ENCODE data around the gene GMPPA. TPM values are rescaled to one million over a fixed set of nuclear protein-coding genes. Genes with fewer than 3 reads are reported as not detected.

Gene GMPPA
- total RNA-seq, 1 experiment from 2014 or later = 78.1 TPM

- Histone ChIP-seq H3K4me2 (ENCODE audit: low read length) (no peak overlapping the region), H3K27ac (ENCODE audit: low read length) (no peak overlapping the region), H3K9me3 (ENCODE audit: low read length) (no peaks in the 10 kb centered on the region), H3K9me2 (replicated peaks; ENCODE audit: low read length) (no peaks in the 10 kb centered on the region), H2AFZ (ENCODE audit: low read length) (no peak overlapping the region), H3F3A (ENCODE audit: low read length, unreplicated experiment) (no peaks in the 10 kb centered on the region), H3K79me2 (ENCODE audit: low read length) (no peaks in the 10 kb centered on the region), H3K36me3 (ENCODE audit: low read depth, low read length) (no peaks in the 10 kb centered on the region), H3K9ac (ENCODE audit: low read length) (no peak overlapping the region), H3K4me1 (ENCODE audit: insufficient read depth, low read length) (peaks cover 9% of the 10 kb centered on the region), H3K27me3 (ENCODE audit: low read length) (no peaks in the 10 kb centered on the region), H3K4me3 (ENCODE audit: low read length) (no peak overlapping the region), H4K20me1 (ENCODE audit: low read length) (no peaks in the 10 kb centered on the region)
- intact Hi-C loops (cut with micrococcal nuclease) = no loop called here
- no TSS peak for BruUV-seq (replicated peaks)
- DNase-seq (no peak), ATAC-seq (no peak)
- ChIA-PET CTCF (no interaction called here), POLR2A (ENCODE audit: unreplicated experiment) (no interaction called here)
- no peak for TF ChIP-seq CTCF (conservative IDR thresholded peaks at IDR 0.05; ENCODE audit: low read depth, low read length)
- TF ChIP-seq EZH2 (IDR thresholded peaks at IDR 0.05; ENCODE audit: low read length, unreplicated experiment) = no peak
- TF ChIP-seq EZH2phosphoT487 (IDR thresholded peaks at IDR 0.05; ENCODE audit: borderline replicate concordance, low read length) = no peak
These were observed 55.7 kb downstream of the GMPPA start for GRCh38 chr2:219554350-219554749.

GRCh38 chr2:219555956-219556355, 57.3 kb downstream of the GMPPA start:
- no peak overlapping the region for H3K27ac ChIP-seq (ENCODE audit: low read length)
- H3K79me2 ChIP-seq (ENCODE audit: low read length) = no peaks in the 10 kb centered on the region
- ATAC-seq (no peak), DNase-seq (no peak)
- no peak overlapping the region for H3K4me3 ChIP-seq (ENCODE audit: low read length)
- no peak overlapping the region for H2AFZ ChIP-seq (ENCODE audit: low read length)
- POLR2A ChIA-PET (ENCODE audit: unreplicated experiment) = no interaction called here
- H3K27me3 ChIP-seq (ENCODE audit: low read length) = no peaks in the 10 kb centered on the region
- H3K9ac ChIP-seq (ENCODE audit: low read length) = no peak overlapping the region
- H3K36me3 ChIP-seq (ENCODE audit: low read depth, low read length) = no peaks in the 10 kb centered on the region
- H3K9me2 ChIP-seq (replicated peaks; ENCODE audit: low read length) = no peaks in the 10 kb centered on the region
- no peak overlapping the region for H3K4me2 ChIP-seq (ENCODE audit: low read length)
- no peaks in the 10 kb centered on the region for H3F3A ChIP-seq (ENCODE audit: low read length, unreplicated experiment)
- H3K4me1 ChIP-seq (ENCODE audit: insufficient read depth, low read length) = peaks cover 9% of the 10 kb centered on the region
- no peaks in the 10 kb centered on the region for H4K20me1 ChIP-seq (ENCODE audit: low read length)
- no TSS peak for BruUV-seq (replicated peaks)
- no peak for TF ChIP-seq CTCF (conservative IDR thresholded peaks at IDR 0.05; ENCODE audit: low read depth, low read length)
- TF ChIP-seq EZH2 (IDR thresholded peaks at IDR 0.05; ENCODE audit: low read length, unreplicated experiment) = no peak
- TF ChIP-seq EZH2phosphoT487 (IDR thresholded peaks at IDR 0.05; ENCODE audit: borderline replicate concordance, low read length) = no peak
- intact Hi-C loops (cut with micrococcal nuclease) = no loop called here
- H3K9me3 ChIP-seq (ENCODE audit: low read length) = no peaks in the 10 kb centered on the region
- CTCF ChIA-PET = no interaction called here

GRCh38 chr2:219556413-219556812, 57.7 kb downstream of the GMPPA start:
- intact Hi-C loops (cut with micrococcal nuclease) = no loop called here
- ATAC-seq (no peak), DNase-seq (no peak)
- H4K20me1 ChIP-seq (ENCODE audit: low read length) = no peaks in the 10 kb centered on the region
- no peak overlapping the region for H3K4me3 ChIP-seq (ENCODE audit: low read length)
- H3K79me2 ChIP-seq (ENCODE audit: low read length) = no peaks in the 10 kb centered on the region
- peaks cover 9% of the 10 kb centered on the region for H3K4me1 ChIP-seq (ENCODE audit: insufficient read depth, low read length)
- H3K27me3 ChIP-seq (ENCODE audit: low read length) = no peaks in the 10 kb centered on the region
- no peaks in the 10 kb centered on the region for H3K9me2 ChIP-seq (replicated peaks; ENCODE audit: low read length)
- H3K36me3 ChIP-seq (ENCODE audit: low read depth, low read length) = no peaks in the 10 kb centered on the region
- no peaks in the 10 kb centered on the region for H3K9me3 ChIP-seq (ENCODE audit: low read length)
- H3K9ac ChIP-seq (ENCODE audit: low read length) = no peak overlapping the region
- BruUV-seq (replicated peaks) = no TSS peak
- no peak overlapping the region for H3K4me2 ChIP-seq (ENCODE audit: low read length)
- no peak overlapping the region for H2AFZ ChIP-seq (ENCODE audit: low read length)
- ChIA-PET CTCF (no interaction called here), POLR2A (ENCODE audit: unreplicated experiment) (no interaction called here)
- no peaks in the 10 kb centered on the region for H3F3A ChIP-seq (ENCODE audit: low read length, unreplicated experiment)
- no peak overlapping the region for H3K27ac ChIP-seq (ENCODE audit: low read length)
- no peak for TF ChIP-seq EZH2phosphoT487 (IDR thresholded peaks at IDR 0.05; ENCODE audit: borderline replicate concordance, low read length)
- no peak for TF ChIP-seq CTCF (conservative IDR thresholded peaks at IDR 0.05; ENCODE audit: low read depth, low read length)
- no peak for TF ChIP-seq EZH2 (IDR thresholded peaks at IDR 0.05; ENCODE audit: low read length, unreplicated experiment)

Small RNA genes within 50 kb of the gene (microRNA-seq; reads per million reads assigned to microRNA genes)
- gene MIR3132 (ENCODE audit: unreplicated experiment) = not detected

Other genes starting within 250 kb of the GMPPA start
- gene TUBA4B, start 245.6 kb upstream of the GMPPA start, total RNA-seq (2014; rRNA removed) = not detected in 2 replicates
- gene TUBA4A, start 245.0 kb upstream of the GMPPA start, total RNA-seq (2014; rRNA removed) = 75.4 and 87.9 TPM in 2 replicates
- gene DNAJB2, start 219.5 kb upstream of the GMPPA start, total RNA-seq (2014; rRNA removed) = 62.3 and 98.4 TPM in 2 replicates
- gene PTPRN, start 189.5 kb upstream of the GMPPA start, total RNA-seq (2014; rRNA removed) = 0.07 TPM in 1 of 2 replicates, not detected in the other
- gene RESP18, start 166.1 kb upstream of the GMPPA start, total RNA-seq (2014; rRNA removed) = not detected in 2 replicates
- 86.2 and 114 TPM in 2 replicates for gene DNPEP, start 111.0 kb upstream of the GMPPA start, total RNA-seq (2014; rRNA removed)
- gene DES, start 80.5 kb upstream of the GMPPA start, total RNA-seq (2014; rRNA removed) = not detected in 2 replicates
- gene SPEG, start 64.0 kb upstream of the GMPPA start, total RNA-seq (2014; rRNA removed) = 30.7 and 45.2 TPM in 2 replicates
- 0.11 TPM in 1 of 2 replicates, not detected in the other for gene ASIC4, start 15.6 kb downstream of the GMPPA start, total RNA-seq (2014; rRNA removed)
- 139 and 210 TPM in 2 replicates for gene CHPF, start 44.9 kb downstream of the GMPPA start, total RNA-seq (2014; rRNA removed)
- gene TMEM198, start 45.1 kb downstream of the GMPPA start, total RNA-seq (2014; rRNA removed) = 1.1 and 5.2 TPM in 2 replicates
- 122 and 148 TPM in 2 replicates for gene OBSL1, start 72.6 kb downstream of the GMPPA start, total RNA-seq (2014; rRNA removed)
- 1.3 and 1.5 TPM in 2 replicates for gene INHA, start 73.4 kb downstream of the GMPPA start, total RNA-seq (2014; rRNA removed)
- 17.7 and 26.4 TPM in 2 replicates for gene STK11IP, start 99.0 kb downstream of the GMPPA start, total RNA-seq (2014; rRNA removed)
- gene SLC4A3, start 128.7 kb downstream of the GMPPA start, total RNA-seq (2014; rRNA removed) = 11.6 and 14.3 TPM in 2 replicates

Data from PC-3 (cell line).